HCT116 (cell line): ENCODE measurements around the gene EFS. TPM values are rescaled to one million over a fixed set of nuclear protein-coding genes. Genes with fewer than 3 reads are reported as not detected.

Source experiments
- ATAC-seq: fragments of 200-7000 bp; cut with Tn5 transposase; 2 replicates; pipeline ENCODE4 v1.9.1; 2020; ENCODE audit warnings: mild to moderate bottlenecking, moderate library complexity
- BruUV-seq: library from RNA; stranded (reverse); fragments of 400-500 nt; replicated peaks from 2 replicates; lab custom pipeline; 2021; lab: Mats Ljungman, UMichigan
- CTCF ChIA-PET: fragments of 300-600 bp; sonication (Branson Sonifier 250); formaldehyde crosslinking; loops from one replicate; lab custom pipeline; 2021; ENCODE audit warnings: antibody characterized with exemption; lab: Charles Lee
- POLR2A ChIA-PET: fragments of 300-600, 350-600 bp; sonication (Branson Sonifier 250); formaldehyde crosslinking; loops from one replicate; lab custom pipeline; 2021; ENCODE audit warnings: antibody characterized with exemption; lab: Charles Lee
- RAD21 ChIA-PET, 2 experiments: fragments of 300-600 bp; sonication (Branson Sonifier 250); formaldehyde crosslinking; loops; one replicate each; lab custom pipeline; 2023; ENCODE audit warnings: low total read pairs in 2 of 2; ENCODE audit not compliant: uncharacterized antibody in 2 of 2, unreplicated experiment in 2 of 2, low non-redundant PET in 1 of 2; lab: Charles Lee
- DNase-seq: peaks from one replicate; pipeline ENCODE4 v3.0.0-alpha.2; 2010; ENCODE audit warnings: low read depth, low spot score
- H2AFZ ChIP-seq: fragments of 200-600 bp; shearing (Covaris generic), sonication (generic); 2 replicates; pipeline ENCODE4 v1.6.1; 2017; ENCODE audit warnings: low read depth, mixed run types, mixed read lengths, antibody characterized with exemption, low read length; ENCODE audit not compliant: poor library complexity, severe bottlenecking
- H3K27ac ChIP-seq: 2 replicates; pipeline ENCODE4 v1.5.1; 2012; ENCODE audit warnings: low read depth, low read length
- H3K27me3 ChIP-seq: fragments of 200-600 bp; sonication (generic); 2 replicates; pipeline ENCODE4 v1.6.1; 2016; ENCODE audit warnings: mixed run types, low read length, mixed read lengths; ENCODE audit not compliant: insufficient read depth
- H3K36me3 ChIP-seq, 2 experiments: fragments of 200-500 bp in 1 of 2; fragments of 200-600 bp in 1 of 2; sonication (Bioruptor generic) in 1 of 2; sonication (generic) in 1 of 2; 2 replicates each; pipeline versions ENCODE4 v1.5.1 to v1.6.1; 2014 to 2016; ENCODE audit warnings: low read length in 2 of 2, inconsistent platforms in 1 of 2, mixed read lengths in 1 of 2, mixed run types in 1 of 2; ENCODE audit not compliant: insufficient read depth in 2 of 2, control insufficient read depth in 1 of 2
- H3K4me1 ChIP-seq, 2 experiments: fragments of 200-600 bp in 1 of 2; sonication (generic) in 1 of 2; 2 replicates each; pipeline versions ENCODE4 v1.5.1 to v1.6.1; 2012 to 2017; ENCODE audit warnings: low read length in 2 of 2, inconsistent platforms in 1 of 2, mild to moderate bottlenecking in 1 of 2, mixed read lengths in 1 of 2, mixed run types in 1 of 2, moderate library complexity in 1 of 2; ENCODE audit not compliant: insufficient read depth in 2 of 2, control insufficient read depth in 1 of 2
- H3K4me2 ChIP-seq: fragments of 200-600 bp; sonication (generic); 2 replicates; pipeline ENCODE4 v1.6.1; 2017; ENCODE audit warnings: mixed run types, low read length, mixed read lengths
- H3K4me3 ChIP-seq, 2 experiments: fragments of 200-600 bp in 1 of 2; sonication (generic) in 1 of 2; replicated peaks in 1 of 2; 2 replicates each; pipeline ENCODE4 v1.5.1; 2011 to 2016; ENCODE audit warnings: low read length in 2 of 2, control low read depth in 1 of 2, low read depth in 1 of 2, mild to moderate bottlenecking in 1 of 2, mixed read lengths in 1 of 2, mixed run types in 1 of 2
- H3K79me2 ChIP-seq: fragments of 200-600 bp; sonication (generic); 2 replicates; pipeline ENCODE4 v1.6.1; 2017; ENCODE audit warnings: mild to moderate bottlenecking, mixed run types, low read length, moderate library complexity, mixed read lengths; ENCODE audit not compliant: insufficient read depth
- H3K9ac ChIP-seq: fragments of 200-600 bp; sonication (generic); 2 replicates; pipeline ENCODE4 v1.6.1; 2016; ENCODE audit warnings: low read length, mixed read lengths
- H3K9me2 ChIP-seq: fragments of 200-600 bp; sonication (generic), shearing (Covaris generic); 2 replicates; pipeline ENCODE4 v1.6.1; 2017; ENCODE audit warnings: mixed run types, mild to moderate bottlenecking, moderate library complexity; ENCODE audit not compliant: insufficient read depth
- H3K9me3 ChIP-seq, 2 experiments: fragments of 200-500 bp in 1 of 2; fragments of 200-600 bp in 1 of 2; sonication (Bioruptor generic) in 1 of 2; sonication (generic) in 1 of 2; 2 replicates each; pipeline ENCODE4 v1.6.1; 2014 to 2017; ENCODE audit warnings: low read length in 2 of 2, mixed read lengths in 2 of 2, inconsistent platforms in 1 of 2, low read depth in 1 of 2, mild to moderate bottlenecking in 1 of 2, mixed run types in 1 of 2, moderate library complexity in 1 of 2; ENCODE audit not compliant: control insufficient read depth in 1 of 2, insufficient read depth in 1 of 2
- H4K20me1 ChIP-seq: fragments of 200-600 bp; sonication (generic), shearing (Covaris generic); 2 replicates; pipeline ENCODE4 v1.6.1; 2017; ENCODE audit warnings: mixed run types, mild to moderate bottlenecking, moderate library complexity; ENCODE audit not compliant: insufficient read depth
- ELF1 ChIP-seq: IDR thresholded peaks from 2 replicates; pipeline ENCODE4 v1.6.1; 2012; ENCODE audit warnings: low read depth, borderline replicate concordance
- EZH2 ChIP-seq: fragments of 200-600 bp; sonication (generic); IDR thresholded peaks from 2 replicates; pipeline ENCODE4 v1.6.1; 2017; ENCODE audit warnings: antibody characterized with exemption, mixed run types
- EZH2phosphoT487 ChIP-seq: fragments of 200-600 bp; IDR thresholded peaks from 2 replicates; pipeline ENCODE4 v1.6.1; 2018; ENCODE audit warnings: antibody characterized with exemption, borderline replicate concordance
- POLR2AphosphoS5 ChIP-seq: IDR thresholded peaks from 2 replicates; pipeline ENCODE4 v1.6.1; 2011; ENCODE audit warnings: mild to moderate bottlenecking, low read depth, low read length, moderate library complexity
- RAD21 ChIP-seq: IDR thresholded peaks from 2 replicates; pipeline ENCODE4 v1.6.1; 2012; ENCODE audit warnings: low read depth, mild to moderate bottlenecking
- REST ChIP-seq: IDR thresholded peaks from 2 replicates; pipeline ENCODE4 v1.6.1; 2012; ENCODE audit warnings: low read depth
- YY1 ChIP-seq: IDR thresholded peaks from 2 replicates; pipeline ENCODE4 v1.6.1; 2011; ENCODE audit warnings: low read length, low read depth, moderate library complexity, mild to moderate bottlenecking; ENCODE audit not compliant: insufficient replicate concordance; ENCODE audit errors: extremely low read depth
- ZFX ChIP-seq: fragments of 450-650 bp; IDR thresholded peaks from 2 replicates; pipeline ENCODE4 v1.6.1; 2017
- intact Hi-C: fragments of 100-400 bp; cut with micrococcal nuclease; formaldehyde crosslinking; loops from 2 replicates; pipeline ENCODE4 v1.10.0; 2022
- total RNA-seq: library from RNA; stranded (reverse); gene quantifications from one replicate; pipeline ENCODE4 v1.2.1, GENCODE V29; 2021; ENCODE audit not compliant: unreplicated experiment

Gene EFS
- total RNA-seq, 1 experiment from 2014 or later, result 0.10 TPM

DNA sequence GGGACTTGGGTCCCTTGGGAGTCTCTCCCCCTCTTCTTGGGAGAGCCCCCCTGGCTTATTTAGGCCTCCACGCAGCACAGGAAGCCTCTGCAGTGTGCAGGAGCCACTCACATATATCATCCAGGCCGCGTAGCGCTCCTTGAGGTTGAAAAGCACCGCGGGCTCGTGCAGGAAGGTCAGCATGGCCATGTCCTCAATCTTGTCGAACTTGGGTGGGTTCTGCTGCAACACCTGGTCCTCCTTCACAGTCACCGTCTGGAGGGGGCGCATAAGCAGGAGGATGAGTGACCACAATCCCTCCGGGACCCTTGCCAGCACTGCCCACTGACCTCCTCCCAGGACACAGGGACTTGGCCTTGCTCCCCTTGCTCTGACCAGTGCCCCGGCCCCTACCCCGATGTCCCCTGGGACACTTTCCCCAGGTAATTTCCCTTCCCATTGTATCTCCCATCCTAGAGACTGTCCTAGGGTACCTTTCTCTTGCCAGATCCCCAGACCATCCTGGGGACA is 40.6 kb upstream of the EFS start:
- BruUV-seq, result no TSS peak
- no peak overlapping the region for H3K27ac ChIP-seq
- no peaks in the 10 kb centered on the region for H3K9me3 ChIP-seq
- POLR2A ChIA-PET, result no interaction called here
- H3K9ac ChIP-seq, result no peak overlapping the region
- no peak overlapping the region for H2AFZ ChIP-seq
- H4K20me1 ChIP-seq, result no peaks in the 10 kb centered on the region
- intact Hi-C loops, result no loop called here
- no peaks in the 10 kb centered on the region for H3K79me2 ChIP-seq
- no peak for TF ChIP-seq REST
- H3K4me2 ChIP-seq, result no peak overlapping the region
- no peaks in the 10 kb centered on the region for H3K36me3 ChIP-seq
- RAD21 ChIA-PET, result no interaction called here
- H3K9me2 ChIP-seq, result no peaks in the 10 kb centered on the region
- DNase-seq (no peak), ATAC-seq (no peak)
- no peak overlapping the region for H3K4me3 ChIP-seq
- H3K27me3 ChIP-seq, result peaks cover 26% of the 10 kb centered on the region; the same call in 1 of the 2 replicates
- CTCF ChIA-PET, result no interaction called here
- H3K4me1 ChIP-seq, result no peaks in the 10 kb centered on the region

GRCh38 chr14:23405096-23405495 is 40.1 kb upstream of the EFS start:
- DNase-seq (no peak), ATAC-seq (no peak)
- no TSS peak for BruUV-seq
- H3K4me1 ChIP-seq, result no peaks in the 10 kb centered on the region
- intact Hi-C loops, result no loop called here
- H3K9me2 ChIP-seq, result no peaks in the 10 kb centered on the region
- ChIA-PET POLR2A (no interaction called here), CTCF (no interaction called here), RAD21 (no interaction called here)
- H2AFZ ChIP-seq, result no peak overlapping the region
- H3K79me2 ChIP-seq, result no peaks in the 10 kb centered on the region
- peaks cover 26% of the 10 kb centered on the region; the same call in 1 of the 2 replicates for H3K27me3 ChIP-seq
- no peaks in the 10 kb centered on the region for H4K20me1 ChIP-seq
- H3K27ac ChIP-seq, result no peak overlapping the region
- H3K36me3 ChIP-seq, result no peaks in the 10 kb centered on the region
- H3K4me3 ChIP-seq, result no peak overlapping the region
- H3K9me3 ChIP-seq, result no peaks in the 10 kb centered on the region
- TF ChIP-seq REST, result no peak
- TF ChIP-seq POLR2AphosphoS5, result no peak
- TF ChIP-seq YY1, result no peak
- TF ChIP-seq ELF1, result no peak
- TF ChIP-seq RAD21, result no peak
- TF ChIP-seq EZH2phosphoT487, result no peak
- TF ChIP-seq ZFX, result no peak
- no peak for TF ChIP-seq EZH2
- no peak overlapping the region for H3K4me2 ChIP-seq
- no peak overlapping the region for H3K9ac ChIP-seq
